Fibroblast of pulmonary artery (primary cell): Measurements from ENCODE around the gene NUDT16.

Experiments used
- DNase-seq: peaks from one replicate; pipeline ENCODE4 v3.0.0-alpha.2; 2010; ENCODE audit warnings: low read depth
- H3K4me3 ChIP-seq: replicated peaks from 2 replicates; pipeline ENCODE4 v1.5.1; 2011; ENCODE audit warnings: low read depth, mild to moderate bottlenecking, control low read depth, low read length, moderate library complexity
- TF ChIP-seq, protein P1 (sequence below): IDR thresholded peaks from 2 replicates; pipeline ENCODE4 v1.5.1; 2011; ENCODE audit warnings: mild to moderate bottlenecking, control low read depth, low read length, inconsistent platforms; ENCODE audit errors: missing control alignments

NUDT16 gene

DNA sequence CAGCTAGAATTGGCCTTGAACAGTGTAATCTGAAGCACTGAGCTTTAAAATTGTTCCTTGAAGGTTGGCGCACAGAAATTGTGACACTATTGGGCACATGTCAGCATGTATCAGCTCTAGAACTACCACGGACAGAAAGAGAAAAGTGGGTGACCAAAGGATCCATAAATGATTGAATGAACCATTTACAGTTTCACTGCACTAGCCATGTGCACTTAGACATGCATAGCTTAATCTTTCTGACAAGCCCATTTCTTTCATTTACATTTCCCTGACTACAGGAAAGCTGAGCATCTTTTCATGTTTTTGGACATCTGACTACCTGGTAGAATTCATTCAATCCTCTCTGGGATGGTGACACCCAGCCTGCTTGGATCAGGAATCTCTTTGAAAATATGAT is 36.2 kb downstream of the NUDT16 start:
- TF ChIP-seq, protein P1, sequence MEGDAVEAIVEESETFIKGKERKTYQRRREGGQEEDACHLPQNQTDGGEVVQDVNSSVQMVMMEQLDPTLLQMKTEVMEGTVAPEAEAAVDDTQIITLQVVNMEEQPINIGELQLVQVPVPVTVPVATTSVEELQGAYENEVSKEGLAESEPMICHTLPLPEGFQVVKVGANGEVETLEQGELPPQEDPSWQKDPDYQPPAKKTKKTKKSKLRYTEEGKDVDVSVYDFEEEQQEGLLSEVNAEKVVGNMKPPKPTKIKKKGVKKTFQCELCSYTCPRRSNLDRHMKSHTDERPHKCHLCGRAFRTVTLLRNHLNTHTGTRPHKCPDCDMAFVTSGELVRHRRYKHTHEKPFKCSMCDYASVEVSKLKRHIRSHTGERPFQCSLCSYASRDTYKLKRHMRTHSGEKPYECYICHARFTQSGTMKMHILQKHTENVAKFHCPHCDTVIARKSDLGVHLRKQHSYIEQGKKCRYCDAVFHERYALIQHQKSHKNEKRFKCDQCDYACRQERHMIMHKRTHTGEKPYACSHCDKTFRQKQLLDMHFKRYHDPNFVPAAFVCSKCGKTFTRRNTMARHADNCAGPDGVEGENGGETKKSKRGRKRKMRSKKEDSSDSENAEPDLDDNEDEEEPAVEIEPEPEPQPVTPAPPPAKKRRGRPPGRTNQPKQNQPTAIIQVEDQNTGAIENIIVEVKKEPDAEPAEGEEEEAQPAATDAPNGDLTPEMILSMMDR = no peak
- no peak overlapping the region for H3K4me3 ChIP-seq
- DNase-seq = no peak

DNA sequence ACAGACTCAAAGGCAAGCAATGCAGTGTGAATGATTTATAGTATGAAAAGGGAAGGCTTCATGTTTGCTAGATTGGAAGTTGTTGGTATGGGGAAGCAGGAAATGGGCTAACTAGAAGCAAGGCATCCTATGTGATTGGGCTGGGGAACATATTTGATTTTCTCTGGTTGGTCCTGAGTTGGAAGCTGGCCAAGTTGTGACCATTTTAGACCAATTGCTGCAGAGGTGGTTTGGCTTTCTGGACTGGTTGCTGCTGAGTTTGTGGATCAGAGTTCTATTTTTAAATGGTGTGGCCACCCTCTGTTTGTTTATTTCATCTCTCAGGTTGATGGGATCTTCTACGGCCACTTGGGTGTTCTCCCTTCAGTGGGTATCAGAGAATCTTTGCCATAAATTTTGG is 39.7 kb downstream of the NUDT16 start:
- TF ChIP-seq, protein P1 = no peak
- no peak overlapping the region for H3K4me3 ChIP-seq
- no peak for DNase-seq

DNA sequence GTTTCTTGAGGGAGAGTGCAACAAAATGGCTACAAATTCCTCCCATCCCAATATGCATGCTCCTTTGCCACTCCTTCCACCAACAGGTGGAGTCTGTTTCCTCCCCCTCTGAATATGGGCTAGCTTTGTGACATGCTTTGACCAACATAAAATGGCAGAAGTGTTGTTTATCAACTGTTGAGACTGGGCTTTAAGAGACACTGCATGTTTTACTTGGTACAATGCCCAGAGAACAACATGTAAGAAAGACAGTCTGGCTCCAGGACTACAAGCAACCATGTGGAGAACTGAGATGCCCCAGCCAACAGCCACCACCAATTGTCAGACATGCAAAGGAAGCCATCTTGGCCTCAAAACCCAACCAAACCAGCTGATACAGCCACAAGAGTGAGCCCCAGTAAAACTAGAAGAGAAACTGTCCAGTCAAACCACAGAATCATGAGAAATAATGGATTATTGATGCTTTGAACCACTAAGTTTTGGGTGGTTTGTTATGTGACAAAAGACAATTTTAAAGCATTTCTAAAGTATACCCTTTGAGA is 40.5 kb downstream of the NUDT16 start:
- TF ChIP-seq, protein P1 = no peak
- DNase-seq = peak; percentile 8
- no peak overlapping the region for H3K4me3 ChIP-seq

DNA sequence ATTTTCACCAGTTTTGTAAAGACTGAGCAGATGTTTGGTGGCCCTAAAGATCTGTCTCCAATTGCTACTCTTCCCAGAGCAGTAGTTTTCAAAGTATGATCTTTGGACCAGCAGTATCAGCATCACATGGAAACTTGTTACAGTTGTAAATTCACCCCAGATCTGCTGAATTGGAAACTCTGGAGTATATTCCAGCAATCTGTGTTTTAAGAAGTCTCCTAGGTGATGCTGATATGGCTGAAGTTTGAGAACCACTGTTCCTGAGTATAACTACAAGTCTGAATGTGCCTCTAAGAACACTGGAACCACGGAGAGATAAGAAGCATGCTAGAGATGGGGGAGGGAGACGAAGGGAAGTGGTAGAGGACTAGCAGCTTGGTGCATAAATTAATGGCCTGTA is 45.7 kb downstream of the NUDT16 start:
- TF ChIP-seq, protein P1 = no peak
- no peak overlapping the region for H3K4me3 ChIP-seq
- DNase-seq = no peak

DNA sequence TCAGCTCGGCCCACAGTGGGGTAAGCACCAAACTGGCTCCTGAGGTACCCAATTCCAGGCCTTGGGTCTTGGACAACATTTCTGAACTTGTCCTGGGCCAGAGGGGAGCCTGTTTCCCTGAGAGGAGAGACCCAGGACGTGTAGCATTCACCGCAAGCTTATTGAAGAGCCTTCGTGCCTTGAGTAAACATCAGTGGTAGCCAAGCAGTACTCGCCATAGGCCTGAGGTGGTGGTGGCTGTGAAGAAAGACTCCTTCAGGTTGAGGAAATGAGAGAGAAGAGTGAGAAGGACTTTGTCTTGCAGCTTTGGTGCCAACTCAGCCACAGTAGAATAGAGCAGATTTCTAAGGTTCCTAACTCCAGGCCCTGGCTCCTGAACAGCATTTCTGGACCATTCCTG is 50.2 kb downstream of the NUDT16 start:
- no peak for DNase-seq
- H3K4me3 ChIP-seq = no peak overlapping the region
- TF ChIP-seq, protein P1 = no peak

DNA sequence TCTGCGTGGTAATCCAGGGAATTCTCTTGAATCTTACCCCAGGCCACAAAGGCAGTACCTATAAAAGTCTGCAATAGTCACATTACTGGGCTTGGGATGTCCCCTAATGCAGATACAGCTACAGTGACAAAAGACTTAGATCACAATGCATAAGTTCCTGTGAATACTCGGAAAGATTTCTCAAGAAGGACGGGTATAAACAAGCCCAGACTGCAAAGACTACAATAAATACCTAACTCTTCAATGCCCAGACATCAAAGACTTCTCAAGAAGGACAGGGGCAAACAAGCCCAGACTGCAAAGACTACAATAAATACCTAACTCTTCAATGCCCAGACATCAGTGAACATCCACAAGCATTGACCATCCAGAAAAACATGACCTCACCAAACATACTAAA is 50.9 kb downstream of the NUDT16 start:
- no peak for DNase-seq
- TF ChIP-seq, protein P1 = no peak
- H3K4me3 ChIP-seq = no peak overlapping the region

DNA sequence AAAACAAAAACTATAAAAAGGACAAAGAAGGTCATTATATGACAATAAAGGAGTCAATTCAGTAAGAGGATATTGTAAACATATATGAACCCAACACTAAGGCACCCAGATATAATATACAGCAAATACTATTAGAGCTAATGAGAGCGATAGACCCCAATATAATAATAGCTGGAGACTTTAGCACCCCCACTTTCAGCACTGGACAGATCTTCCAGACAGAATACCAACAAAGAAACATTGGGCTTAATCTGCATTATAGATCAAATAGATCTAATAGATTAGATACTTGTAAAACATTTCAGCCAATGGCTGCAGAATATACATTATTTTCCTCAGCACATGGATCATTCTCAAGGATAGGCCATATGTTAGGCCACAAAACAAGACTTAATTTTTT is 53.4 kb downstream of the NUDT16 start:
- TF ChIP-seq, protein P1 = no peak
- DNase-seq = no peak
- H3K4me3 ChIP-seq = no peak overlapping the region
